Keratinocyte (primary cell): ENCODE data around the gene NPAS3. TPM values are rescaled to one million over a fixed set of nuclear protein-coding genes. Genes with fewer than 3 reads are reported as not detected.

ENCODE experiments used
- DNase-seq: peaks from one replicate; pipeline ENCODE4 v3.0.0-alpha.2; 2011; ENCODE audit warnings: low read depth, missing footprints, low spot score
- FAIRE-seq: peaks from 2 replicates; lab custom pipeline; 2011; peaks lifted over from hg19 to GRCh38; lab: Jason Lieb, UNC
- H2AFZ ChIP-seq: 2 replicates; pipeline ENCODE4 v1.6.0; 2012; ENCODE audit warnings: low read length, control low read depth, inconsistent platforms; ENCODE audit not compliant: control insufficient read depth
- H3K27ac ChIP-seq: 2 replicates; pipeline ENCODE4 v1.5.1; 2011; ENCODE audit warnings: low read length; ENCODE audit not compliant: control insufficient read depth, insufficient read depth
- H3K27me3 ChIP-seq: 3 replicates; pipeline ENCODE4 v1.6.0; 2011; ENCODE audit warnings: low read length; ENCODE audit not compliant: control insufficient read depth, insufficient read depth; ENCODE audit errors: extremely low read depth
- H3K36me3 ChIP-seq, 2 experiments: 2 replicates in 1 of 2; 3 replicates in 1 of 2; pipeline ENCODE4 v1.5.1; 2011; ENCODE audit warnings: low read length in 2 of 2, mild to moderate bottlenecking in 1 of 2; ENCODE audit not compliant: control insufficient read depth in 2 of 2, insufficient read depth in 2 of 2; ENCODE audit errors: extremely low read depth in 1 of 2
- H3K4me1 ChIP-seq: 3 replicates; pipeline ENCODE4 v1.5.1; 2011; ENCODE audit warnings: low read length; ENCODE audit not compliant: control insufficient read depth, insufficient read depth; ENCODE audit errors: extremely low read depth
- H3K4me2 ChIP-seq: 3 replicates; pipeline ENCODE4 v1.6.0; 2011; ENCODE audit warnings: low read depth, low read length; ENCODE audit not compliant: control insufficient read depth, insufficient read depth; ENCODE audit errors: extremely low read depth
- H3K4me3 ChIP-seq, 3 experiments: fragments of 200-600 bp in 1 of 3; sonication (generic) in 1 of 3; 2 replicates in 2 of 3; 3 replicates in 1 of 3; pipeline ENCODE4 v1.5.1; 2011 to 2016; ENCODE audit warnings: low read length in 3 of 3, mild to moderate bottlenecking in 3 of 3, control low read depth in 2 of 3, inconsistent platforms in 1 of 3, low read depth in 1 of 3, mixed read lengths in 1 of 3, mixed run types in 1 of 3, moderate library complexity in 1 of 3; ENCODE audit not compliant: control insufficient read depth in 2 of 3, insufficient read depth in 2 of 3; ENCODE audit errors: extremely low read depth in 1 of 3
- H3K79me2 ChIP-seq: 2 replicates; pipeline ENCODE4 v1.6.0; 2012; ENCODE audit warnings: low read length; ENCODE audit not compliant: control insufficient read depth, insufficient read depth
- H3K9ac ChIP-seq: 3 replicates; pipeline ENCODE4 v1.6.0; 2011; ENCODE audit warnings: low read length; ENCODE audit not compliant: control insufficient read depth, insufficient read depth; ENCODE audit errors: extremely low read depth
- H3K9me1 ChIP-seq: 3 replicates; pipeline ENCODE4 v1.6.0; 2011; ENCODE audit warnings: low read length; ENCODE audit not compliant: control insufficient read depth, insufficient read depth; ENCODE audit errors: extremely low read depth
- H3K9me3 ChIP-seq: 2 replicates; pipeline ENCODE4 v1.5.1; 2012; ENCODE audit warnings: low read depth, low read length; ENCODE audit not compliant: control insufficient read depth
- H4K20me1 ChIP-seq: 3 replicates; pipeline ENCODE4 v1.6.0; 2011; ENCODE audit warnings: low read length; ENCODE audit not compliant: control insufficient read depth, insufficient read depth; ENCODE audit errors: extremely low read depth
- CTCF ChIP-seq, 3 experiments: IDR thresholded peaks in 1 of 3; conservative IDR thresholded peaks in 1 of 3; optimal IDR thresholded peaks in 1 of 3; 2 replicates in 2 of 3; 3 replicates in 1 of 3; pipeline versions ENCODE3 to v1.5.1; 2011; ENCODE audit warnings: low read length in 3 of 3, mild to moderate bottlenecking in 3 of 3, moderate library complexity in 2 of 3, control low read depth in 1 of 3, inconsistent platforms in 1 of 3; ENCODE audit not compliant: insufficient read depth in 2 of 3; ENCODE audit errors: extremely low read depth in 1 of 3
- EZH2 ChIP-seq: IDR thresholded peaks from one replicate; pipeline ENCODE4 v1.6.1; 2012; ENCODE audit warnings: inconsistent platforms, mild to moderate bottlenecking, low read length, moderate library complexity
- dilution Hi-C: fragments of 300-500 bp; cut with MboI; formaldehyde crosslinking; loops from one replicate; pipeline ENCODE4 v1.7.0; 2020; ENCODE audit warnings: low sequenced_read_pairs; ENCODE audit not compliant: extremely low pct_ligation_motif_present
- polyA plus RNA-seq, 5 experiments: library from polyadenylated mRNA; depleted of rRNA in 3 of 5; stranded (reverse) in 3 of 5; stranded (forward) in 1 of 5; unstranded in 1 of 5; fragments of >200 nt; gene quantifications; 1 replicate in 1 of 5; 2 replicates in 3 of 5; 3 replicates in 1 of 5; pipeline versions ENCODE4 v1.2.1 to v1.2.3, GENCODE V29; 2011 to 2012; ENCODE audit warnings: missing spikeins in 2 of 5, low read depth in 1 of 5, low replicate concordance in 1 of 5

Gene NPAS3
- polyA plus RNA-seq, 1 donor (not counting 4 experiments of a cell fraction or from before 2014, with no cell fraction given), result 0.07 TPM

GRCh38 chr14:33844118-33844517 lies 905.4 kb downstream of the NPAS3 start:
- FAIRE-seq (no peak), DNase-seq (no peak)
- no peaks in the 10 kb centered on the region for H3K36me3 ChIP-seq
- no peak overlapping the region for H3K4me3 ChIP-seq
- H4K20me1 ChIP-seq, result no peaks in the 10 kb centered on the region
- dilution Hi-C loops, result no loop called here
- H3K9ac ChIP-seq, result no peak overlapping the region
- H3K4me1 ChIP-seq, result peaks cover 12% of the 10 kb centered on the region
- H3K27me3 ChIP-seq, result no peaks in the 10 kb centered on the region
- TF ChIP-seq EZH2, result no peak
- no peak for TF ChIP-seq CTCF (optimal IDR thresholded peaks at IDR 0.05 in 1 of 3, IDR thresholded peaks at IDR 0.05 in 1 of 3, conservative IDR thresholded peaks at IDR 0.05 in 1 of 3; ENCODE audit: extremely low read depth in 1 of 3, insufficient read depth in 2 of 3, low read length in 3 of 3)
- H3K79me2 ChIP-seq, result no peaks in the 10 kb centered on the region
- no peaks in the 10 kb centered on the region for H3K9me1 ChIP-seq
- H3K9me3 ChIP-seq, result no peaks in the 10 kb centered on the region
- no peak overlapping the region for H2AFZ ChIP-seq
- H3K27ac ChIP-seq, result no peak overlapping the region
- H3K4me2 ChIP-seq, result no peak overlapping the region

- Histone ChIP-seq H3K4me3 (no peak overlapping the region), H3K27ac (no peak overlapping the region), H3K79me2 (no peaks in the 10 kb centered on the region), H3K4me1 (peaks cover 12% of the 10 kb centered on the region), H3K9me1 (no peaks in the 10 kb centered on the region), H3K9me3 (no peaks in the 10 kb centered on the region), H4K20me1 (no peaks in the 10 kb centered on the region), H2AFZ (no peak overlapping the region), H3K36me3 (no peaks in the 10 kb centered on the region), H3K4me2 (no peak overlapping the region), H3K9ac (no peak overlapping the region), H3K27me3 (no peaks in the 10 kb centered on the region)
- dilution Hi-C loops, result no loop called here
- DNase-seq (no peak), FAIRE-seq (no peak)
- no peak for TF ChIP-seq CTCF (optimal IDR thresholded peaks at IDR 0.05 in 1 of 3, IDR thresholded peaks at IDR 0.05 in 1 of 3, conservative IDR thresholded peaks at IDR 0.05 in 1 of 3; ENCODE audit: extremely low read depth in 1 of 3, insufficient read depth in 2 of 3, low read length in 3 of 3)
These were observed 907.6 kb downstream of the NPAS3 start for GRCh38 chr14:33846100-33846824.
